PC-3 (cell line): ENCODE measurements around the gene PKM. TPM values are rescaled to one million over a fixed set of nuclear protein-coding genes. Genes with fewer than 3 reads are reported as not detected.

ENCODE experiments used
- ATAC-seq: fragments of 200-7000 bp; cut with Tn5 transposase; 2 replicates; pipeline ENCODE4 v1.9.1; 2020; ENCODE audit warnings: mild to moderate bottlenecking, moderate library complexity
- BruUV-seq: library from RNA; stranded (reverse); fragments of 400-500 nt; replicated peaks from 2 replicates; lab custom pipeline; 2021; lab: Mats Ljungman, UMichigan
- CTCF ChIA-PET: fragments of 300-600 bp; sonication (Branson Sonifier 250); formaldehyde crosslinking; loops from one replicate; lab custom pipeline; 2022; ENCODE audit warnings: antibody characterized with exemption; lab: Charles Lee
- POLR2A ChIA-PET: fragments of 300-600 bp; sonication (Branson Sonifier 250); formaldehyde crosslinking; loops from one replicate; lab custom pipeline; 2022; ENCODE audit warnings: antibody characterized with exemption; ENCODE audit not compliant: unreplicated experiment; lab: Charles Lee
- DNase-seq: peaks from one replicate; pipeline ENCODE4 v3.0.0-alpha.2; 2015
- H2AFZ ChIP-seq: fragments of 300-600 bp; sonication (generic); 2 replicates; pipeline ENCODE4 v1.6.0; 2016; ENCODE audit warnings: antibody characterized with exemption, low read length
- H3F3A ChIP-seq: fragments of 300-600 bp; sonication (generic); one replicate; pipeline ENCODE4 v1.6.0; 2017; ENCODE audit warnings: antibody characterized with exemption, low read length, control low read depth, mild to moderate bottlenecking; ENCODE audit not compliant: unreplicated experiment
- H3K27ac ChIP-seq: fragments of 300-600 bp; sonication (generic); 2 replicates; pipeline ENCODE4 v1.5.1; 2016; ENCODE audit warnings: mild to moderate bottlenecking, low read length
- H3K27me3 ChIP-seq: fragments of 300-600 bp; sonication (generic); 2 replicates; pipeline ENCODE4 v1.6.1; 2016; ENCODE audit warnings: low read length, mixed read lengths
- H3K36me3 ChIP-seq: fragments of 300-600 bp; sonication (generic); 2 replicates; pipeline ENCODE4 v1.6.1; 2016; ENCODE audit warnings: low read depth, mixed run types, low read length, mixed read lengths
- H3K4me1 ChIP-seq: fragments of 300-600 bp; sonication (generic); 2 replicates; pipeline ENCODE4 v1.5.1; 2016; ENCODE audit warnings: low read length; ENCODE audit not compliant: insufficient read depth
- H3K4me2 ChIP-seq: fragments of 300-600 bp; sonication (generic); 2 replicates; pipeline ENCODE4 v1.6.0; 2016; ENCODE audit warnings: low read length
- H3K4me3 ChIP-seq: fragments of 300-600 bp; sonication (generic); 2 replicates; pipeline ENCODE4 v1.5.1; 2016; ENCODE audit warnings: mild to moderate bottlenecking, low read length, mixed read lengths
- H3K79me2 ChIP-seq: fragments of 300-600 bp; sonication (generic); 2 replicates; pipeline ENCODE4 v1.6.1; 2017; ENCODE audit warnings: low read length, mixed read lengths
- H3K9ac ChIP-seq: fragments of 300-600 bp; sonication (generic); 2 replicates; pipeline ENCODE4 v1.6.0; 2016; ENCODE audit warnings: mild to moderate bottlenecking, low read length
- H3K9me2 ChIP-seq: fragments of 300-600 bp; sonication (generic); replicated peaks from 2 replicates; pipeline ENCODE4 v1.6.1; 2016; ENCODE audit warnings: mixed run types, low read length, mixed read lengths
- H3K9me3 ChIP-seq: fragments of 300-600 bp; sonication (generic); 2 replicates; pipeline ENCODE4 v1.6.1; 2016; ENCODE audit warnings: low read length, mixed read lengths
- H4K20me1 ChIP-seq: fragments of 300-600 bp; sonication (generic); 2 replicates; pipeline ENCODE4 v1.6.1; 2016; ENCODE audit warnings: low read length, mixed read lengths
- EZH2 ChIP-seq: fragments of 300-600 bp; sonication (generic); IDR thresholded peaks from one replicate; pipeline ENCODE4 v1.6.1; 2017; ENCODE audit warnings: antibody characterized with exemption, mild to moderate bottlenecking, low read length; ENCODE audit not compliant: unreplicated experiment
- EZH2phosphoT487 ChIP-seq: fragments of 300-600 bp; sonication (generic); IDR thresholded peaks from 2 replicates; pipeline ENCODE4 v1.6.1; 2018; ENCODE audit warnings: mild to moderate bottlenecking, antibody characterized with exemption, low read length, borderline replicate concordance
- intact Hi-C: fragments of 100-400 bp; cut with micrococcal nuclease; formaldehyde crosslinking; loops from 2 replicates; pipeline ENCODE4 v1.9.0; 2023
- total RNA-seq: library from RNA; depleted of rRNA; stranded (reverse); fragments of >200 nt; gene quantifications from 2 replicates; pipeline ENCODE4 v1.2.3, GENCODE V29; 2014
- TF ChIP-seq, protein P1 (sequence below): fragments of 300-600 bp; sonication (generic); conservative IDR thresholded peaks from 2 replicates; pipeline ENCODE4 v1.5.1; 2017; ENCODE audit warnings: antibody characterized with exemption, low read depth, mild to moderate bottlenecking, low read length

PKM gene
- total RNA-seq, 1 experiment from 2014 or later: 1,963 TPM

DNA sequence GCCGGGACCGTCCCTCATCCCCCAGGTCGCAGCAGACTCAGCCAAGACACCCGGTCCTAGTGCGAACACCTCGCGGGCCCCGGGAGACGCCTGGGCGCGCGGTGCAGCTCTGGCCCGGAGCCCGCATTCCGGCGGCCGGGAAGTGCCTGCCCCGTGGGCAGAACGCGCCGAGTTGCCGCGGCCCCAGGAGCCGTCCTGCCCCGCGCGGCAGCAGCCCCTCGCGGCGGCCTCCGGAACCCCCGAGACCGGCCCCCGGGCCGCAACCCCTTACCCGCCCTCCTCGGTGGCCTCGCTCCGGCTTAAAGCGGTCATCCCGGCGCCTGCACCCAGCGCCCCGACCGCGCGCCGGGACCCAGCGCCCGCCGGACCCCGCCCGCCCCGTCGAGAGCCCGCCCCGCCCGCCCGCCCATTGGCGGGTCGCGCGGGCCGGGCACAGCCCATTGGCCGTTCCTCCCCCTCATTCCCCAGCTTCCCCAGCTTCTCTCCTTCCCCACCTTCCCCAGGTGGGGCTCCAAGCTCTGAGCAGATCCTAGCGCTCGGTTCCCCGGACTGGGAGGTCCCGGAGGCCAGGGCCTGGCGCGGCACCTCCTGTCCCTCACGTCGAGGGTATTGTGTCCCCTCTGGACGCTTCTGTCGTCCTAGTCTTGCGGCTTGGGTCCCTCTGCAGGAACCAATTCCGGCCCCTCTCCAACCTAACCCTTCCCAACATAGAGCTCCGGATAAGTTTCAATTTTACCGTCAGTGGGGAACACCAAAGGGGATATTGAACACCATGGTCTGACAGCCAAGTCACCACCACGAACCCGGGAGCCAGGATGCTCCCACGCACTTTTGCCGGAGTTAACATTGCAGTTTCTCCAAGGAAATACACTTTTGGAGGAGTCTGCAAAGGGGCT lies 33.3 kb downstream of the PKM start, which contains the start of gene GRAMD2A:
GRAMD2A (minus strand) TSS at position 328 of the 896 bp plus-strand sequence.
- intact Hi-C loops: no loop called here
- Histone ChIP-seq H3K27me3 (no peaks in the 10 kb centered on the region), H3K4me3 (no peak within 1 kb of the TSS), H3K27ac (no peak within 1 kb of the TSS), H3K9me3 (no peaks in the 10 kb centered on the region), H3K79me2 (no peaks in the 10 kb centered on the region), H3K36me3 (peaks cover 48% of the 10 kb centered on the region), H3K4me1 (no peaks in the 10 kb centered on the region), H4K20me1 (peaks cover 25% of the 10 kb centered on the region), H2AFZ (no peak within 1 kb of the TSS), H3F3A (peaks cover 20% of the 10 kb centered on the region), H3K9ac (no peak within 1 kb of the TSS), H3K4me2 (no peak within 1 kb of the TSS), H3K9me2 (no peaks in the 10 kb centered on the region)
- ChIA-PET POLR2A (no interaction called here), CTCF (no interaction called here)
- DNase-seq: no peak
- peak; percentile 9 for ATAC-seq
- BruUV-seq: no TSS peak
- TF ChIP-seq EZH2: no peak
- no peak for TF ChIP-seq EZH2phosphoT487
- TF ChIP-seq, protein P1, sequence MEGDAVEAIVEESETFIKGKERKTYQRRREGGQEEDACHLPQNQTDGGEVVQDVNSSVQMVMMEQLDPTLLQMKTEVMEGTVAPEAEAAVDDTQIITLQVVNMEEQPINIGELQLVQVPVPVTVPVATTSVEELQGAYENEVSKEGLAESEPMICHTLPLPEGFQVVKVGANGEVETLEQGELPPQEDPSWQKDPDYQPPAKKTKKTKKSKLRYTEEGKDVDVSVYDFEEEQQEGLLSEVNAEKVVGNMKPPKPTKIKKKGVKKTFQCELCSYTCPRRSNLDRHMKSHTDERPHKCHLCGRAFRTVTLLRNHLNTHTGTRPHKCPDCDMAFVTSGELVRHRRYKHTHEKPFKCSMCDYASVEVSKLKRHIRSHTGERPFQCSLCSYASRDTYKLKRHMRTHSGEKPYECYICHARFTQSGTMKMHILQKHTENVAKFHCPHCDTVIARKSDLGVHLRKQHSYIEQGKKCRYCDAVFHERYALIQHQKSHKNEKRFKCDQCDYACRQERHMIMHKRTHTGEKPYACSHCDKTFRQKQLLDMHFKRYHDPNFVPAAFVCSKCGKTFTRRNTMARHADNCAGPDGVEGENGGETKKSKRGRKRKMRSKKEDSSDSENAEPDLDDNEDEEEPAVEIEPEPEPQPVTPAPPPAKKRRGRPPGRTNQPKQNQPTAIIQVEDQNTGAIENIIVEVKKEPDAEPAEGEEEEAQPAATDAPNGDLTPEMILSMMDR: no peak

DNA sequence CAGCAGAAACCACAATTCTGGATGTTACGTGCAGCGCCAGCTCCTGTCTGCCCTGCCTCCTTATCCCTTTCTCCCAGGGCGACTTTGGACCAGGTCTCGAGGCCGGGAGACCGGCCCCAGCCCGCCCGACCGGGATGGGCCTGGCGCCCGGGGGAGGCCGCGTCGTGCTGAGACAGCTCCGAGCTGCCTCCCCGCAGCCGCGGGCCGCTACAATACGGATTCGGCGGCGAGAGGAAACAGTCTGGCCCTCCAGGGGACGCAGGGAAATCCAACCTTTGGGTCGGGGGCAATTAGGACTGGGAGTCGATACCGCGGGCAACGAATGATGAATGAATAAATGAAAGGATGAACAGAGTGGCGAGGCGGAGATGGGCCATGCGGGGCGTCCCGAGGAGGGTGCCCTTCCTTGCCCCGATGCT lies 33.9 kb downstream of the PKM start:
- peaks cover 41% of the 10 kb centered on the region for H3K36me3 ChIP-seq
- H3K27ac ChIP-seq: no peak overlapping the region
- H3K4me2 ChIP-seq: no peak overlapping the region
- POLR2A ChIA-PET: no interaction called here
- BruUV-seq: no TSS peak
- no peak overlapping the region for H2AFZ ChIP-seq
- H3K9me3 ChIP-seq: no peaks in the 10 kb centered on the region
- H3K79me2 ChIP-seq: no peaks in the 10 kb centered on the region
- peaks cover 21% of the 10 kb centered on the region for H4K20me1 ChIP-seq
- no peaks in the 10 kb centered on the region for H3K9me2 ChIP-seq
- no peak overlapping the region for H3K4me3 ChIP-seq
- intact Hi-C loops: no loop called here
- no peak overlapping the region for H3K9ac ChIP-seq
- ATAC-seq: no peak; the same call in 1 of the 2 replicates
- CTCF ChIA-PET: no interaction called here
- TF ChIP-seq EZH2phosphoT487: no peak
- no peak for TF ChIP-seq EZH2
- TF ChIP-seq, protein P1: no peak
- no peak for DNase-seq
- no peaks in the 10 kb centered on the region for H3K4me1 ChIP-seq
- H3F3A ChIP-seq: peaks cover 14% of the 10 kb centered on the region
- no peaks in the 10 kb centered on the region for H3K27me3 ChIP-seq
